LNCAP (cell line): ENCODE data around the gene LPIN3.

ENCODE experiments used
- TF ChIP-seq, protein P1 (sequence below): fragments of 450-650 bp; IDR thresholded peaks from 2 replicates; pipeline ENCODE4 v1.5.1; 2017; ENCODE audit warnings: mild to moderate bottlenecking

LPIN3 gene

GRCh38 chr20:41373931-41374920, 33.6 kb downstream of the LPIN3 start:
- TF ChIP-seq, protein P1, sequence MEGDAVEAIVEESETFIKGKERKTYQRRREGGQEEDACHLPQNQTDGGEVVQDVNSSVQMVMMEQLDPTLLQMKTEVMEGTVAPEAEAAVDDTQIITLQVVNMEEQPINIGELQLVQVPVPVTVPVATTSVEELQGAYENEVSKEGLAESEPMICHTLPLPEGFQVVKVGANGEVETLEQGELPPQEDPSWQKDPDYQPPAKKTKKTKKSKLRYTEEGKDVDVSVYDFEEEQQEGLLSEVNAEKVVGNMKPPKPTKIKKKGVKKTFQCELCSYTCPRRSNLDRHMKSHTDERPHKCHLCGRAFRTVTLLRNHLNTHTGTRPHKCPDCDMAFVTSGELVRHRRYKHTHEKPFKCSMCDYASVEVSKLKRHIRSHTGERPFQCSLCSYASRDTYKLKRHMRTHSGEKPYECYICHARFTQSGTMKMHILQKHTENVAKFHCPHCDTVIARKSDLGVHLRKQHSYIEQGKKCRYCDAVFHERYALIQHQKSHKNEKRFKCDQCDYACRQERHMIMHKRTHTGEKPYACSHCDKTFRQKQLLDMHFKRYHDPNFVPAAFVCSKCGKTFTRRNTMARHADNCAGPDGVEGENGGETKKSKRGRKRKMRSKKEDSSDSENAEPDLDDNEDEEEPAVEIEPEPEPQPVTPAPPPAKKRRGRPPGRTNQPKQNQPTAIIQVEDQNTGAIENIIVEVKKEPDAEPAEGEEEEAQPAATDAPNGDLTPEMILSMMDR: no peak

DNA sequence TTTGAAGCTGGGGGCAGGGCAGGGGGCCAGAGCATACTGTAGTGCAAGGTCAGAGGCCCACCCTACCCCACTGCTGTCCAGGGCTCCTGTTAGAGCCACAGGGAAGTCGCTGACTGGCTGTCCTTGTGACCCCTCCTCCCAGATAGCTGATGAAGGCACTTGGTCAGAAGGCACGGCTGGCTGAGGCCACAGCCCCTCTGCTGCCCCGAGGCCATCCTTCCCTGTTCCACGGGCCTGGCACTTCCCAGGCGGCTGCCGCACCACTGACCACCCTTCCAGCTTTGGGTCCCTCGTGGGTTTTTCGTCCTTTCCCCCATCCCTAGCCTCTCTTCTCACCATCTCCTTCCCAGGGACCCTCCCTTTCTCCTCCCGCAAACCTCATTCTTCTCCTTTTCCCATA, 35.2 kb downstream of the LPIN3 start:
- TF ChIP-seq, protein P1: no peak

GRCh38 chr20:41376349-41376748, 35.7 kb downstream of the LPIN3 start:
- TF ChIP-seq, protein P1: no peak

- TF ChIP-seq, protein P1: no peak
Observed at GRCh38 chr20:41377275-41377674, 36.7 kb downstream of the LPIN3 start.

GRCh38 chr20:41379551-41379950, 38.9 kb downstream of the LPIN3 start:
- TF ChIP-seq, protein P1: no peak

DNA sequence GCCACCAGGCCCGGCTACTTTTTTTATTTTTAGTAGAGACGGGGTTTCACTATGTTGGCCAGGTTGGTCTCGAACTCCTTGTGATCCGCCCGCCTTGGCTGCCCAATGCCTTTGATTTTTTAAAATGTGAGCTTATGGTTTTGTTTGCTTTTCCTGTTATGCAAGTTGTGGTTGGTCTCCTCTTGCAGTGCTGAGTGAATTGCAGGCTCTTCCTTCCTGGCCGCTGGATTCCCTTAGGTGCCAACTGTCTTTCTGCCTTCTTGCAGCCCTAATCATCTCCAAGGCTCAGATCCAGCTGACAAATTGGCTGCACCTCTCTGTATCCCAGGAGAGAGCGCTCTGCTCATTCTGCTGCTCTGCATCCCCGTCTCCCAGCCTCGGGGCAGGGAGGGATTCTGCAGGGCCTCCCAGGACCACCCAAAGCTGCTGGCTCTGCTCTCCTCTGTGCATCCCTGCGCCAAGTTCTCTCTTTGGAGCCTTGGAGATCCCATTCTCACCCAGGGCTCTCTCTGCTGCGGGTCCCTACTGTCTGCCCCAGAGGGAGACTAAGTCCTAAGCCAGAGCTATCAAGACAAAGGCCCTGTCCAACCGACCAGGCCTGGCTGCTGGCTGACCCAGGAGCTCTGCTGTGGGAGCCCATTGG, 40.1 kb downstream of the LPIN3 start:
- TF ChIP-seq, protein P1: no peak

DNA sequence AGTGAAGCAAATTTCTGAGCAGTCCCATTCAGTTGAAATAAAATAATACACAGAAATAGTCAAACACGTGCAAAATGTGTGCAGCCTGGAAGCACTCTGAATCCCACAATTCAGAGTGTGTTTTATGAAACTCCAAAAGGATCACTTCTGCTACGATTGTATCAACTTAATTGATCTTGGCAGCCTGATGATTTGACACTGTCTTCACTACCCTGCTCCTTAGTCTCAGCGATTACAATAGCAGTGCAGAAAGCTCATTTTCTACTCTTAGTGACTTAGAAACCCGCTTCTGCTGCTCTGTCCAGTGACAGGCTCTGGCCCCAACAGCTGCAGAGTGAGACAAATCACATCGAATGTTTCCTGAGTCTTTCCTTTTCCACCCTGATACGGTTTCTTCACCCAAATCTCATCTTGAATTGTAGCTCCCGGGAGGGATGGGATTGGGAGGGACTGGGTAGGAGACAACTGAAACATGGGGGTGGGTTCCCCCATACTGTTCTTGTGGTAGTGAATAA, 42.2 kb downstream of the LPIN3 start:
- TF ChIP-seq, protein P1: no peak
